ENCODE data around the gene TSR3.

GRCh38 chr16:1361685-1362360 lies 10.1 kb upstream of the TSR3 start:
- TF ChIP-seq EZH2phosphoT487 (IDR thresholded peaks at IDR 0.05; ENCODE audit: borderline replicate concordance) (no peak), CTCF (conservative IDR thresholded peaks at IDR 0.05; ENCODE audit: low read length) (no peak)

Data from Loucy (cell line).